Measurements from ENCODE around the gene JMJD7.

Gene JMJD7

DNA sequence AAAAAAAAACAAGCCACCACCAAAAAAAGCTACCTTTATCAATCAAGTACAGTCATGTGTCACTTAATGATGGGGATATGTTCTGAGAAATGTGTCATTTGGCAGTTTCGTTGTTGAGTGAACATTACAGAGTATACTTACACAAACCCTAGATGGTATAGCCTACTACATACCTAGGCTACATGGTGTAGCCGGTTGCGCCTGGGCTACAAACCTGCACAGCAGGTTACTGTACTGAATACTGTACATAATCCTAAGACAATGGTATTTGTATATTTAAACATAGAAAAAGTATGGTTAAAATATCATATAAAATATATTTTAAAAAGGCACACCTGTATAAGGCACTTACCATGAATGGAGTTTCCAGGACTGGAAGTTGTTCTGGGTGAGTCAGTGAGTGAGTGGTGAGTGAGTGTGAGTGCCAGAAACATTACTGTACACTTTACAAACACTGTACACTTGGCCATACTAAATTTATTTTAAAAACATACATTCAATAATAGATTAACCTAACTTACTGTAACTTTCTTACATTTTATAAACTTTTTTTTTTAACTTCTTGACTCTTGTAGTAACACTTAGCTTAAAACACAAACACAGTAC is 25.9 kb upstream of the JMJD7 start:
- Histone ChIP-seq H3K4me1 (ENCODE audit: control insufficient read depth, insufficient read depth, low read length) (no peaks in the 10 kb centered on the region), H3K36me3 (ENCODE audit: control insufficient read depth, insufficient read depth, low read length) (no peaks in the 10 kb centered on the region), H3K9ac (ENCODE audit: low read depth, low read length) (no peak overlapping the region), H3K27me3 (ENCODE audit: control insufficient read depth, insufficient read depth, low read length) (no peaks in the 10 kb centered on the region), H3K9me3 (ENCODE audit: control insufficient read depth, insufficient read depth, low read length) (no peaks in the 10 kb centered on the region), H3K4me3 (ENCODE audit: low read depth, low read length) (no peak overlapping the region), H3K27ac (ENCODE audit: low read depth, low read length) (no peak overlapping the region)

DNA sequence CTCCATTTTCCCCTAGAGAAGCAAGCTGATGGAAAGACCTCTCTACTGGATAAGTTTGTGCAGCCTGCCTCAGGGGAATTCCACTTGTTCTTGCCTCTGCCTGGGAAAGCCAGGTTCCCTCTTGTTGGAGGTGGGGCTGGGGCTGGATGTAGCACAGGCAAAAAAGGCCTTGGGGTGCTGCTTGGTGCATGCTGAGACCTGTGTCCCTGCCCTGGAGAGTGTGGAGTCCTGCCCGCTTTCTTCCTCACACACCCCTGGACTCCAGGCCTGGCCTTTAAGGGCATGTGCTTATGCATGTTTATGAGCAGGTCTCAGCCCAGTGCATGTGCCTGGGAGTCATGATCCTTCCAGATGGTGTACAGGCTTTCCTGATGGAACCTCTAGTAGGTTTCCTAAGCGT is 23.5 kb upstream of the JMJD7 start:
- H3K27ac ChIP-seq (ENCODE audit: low read depth, low read length) = no peak overlapping the region
- H3K9ac ChIP-seq (ENCODE audit: low read depth, low read length) = no peak overlapping the region
- H3K4me3 ChIP-seq (ENCODE audit: low read depth, low read length) = no peak overlapping the region
- no peaks in the 10 kb centered on the region for H3K4me1 ChIP-seq (ENCODE audit: control insufficient read depth, insufficient read depth, low read length)
- H3K36me3 ChIP-seq (ENCODE audit: control insufficient read depth, insufficient read depth, low read length) = no peaks in the 10 kb centered on the region
- no peaks in the 10 kb centered on the region for H3K27me3 ChIP-seq (ENCODE audit: control insufficient read depth, insufficient read depth, low read length)
- H3K9me3 ChIP-seq (ENCODE audit: control insufficient read depth, insufficient read depth, low read length) = no peaks in the 10 kb centered on the region

DNA sequence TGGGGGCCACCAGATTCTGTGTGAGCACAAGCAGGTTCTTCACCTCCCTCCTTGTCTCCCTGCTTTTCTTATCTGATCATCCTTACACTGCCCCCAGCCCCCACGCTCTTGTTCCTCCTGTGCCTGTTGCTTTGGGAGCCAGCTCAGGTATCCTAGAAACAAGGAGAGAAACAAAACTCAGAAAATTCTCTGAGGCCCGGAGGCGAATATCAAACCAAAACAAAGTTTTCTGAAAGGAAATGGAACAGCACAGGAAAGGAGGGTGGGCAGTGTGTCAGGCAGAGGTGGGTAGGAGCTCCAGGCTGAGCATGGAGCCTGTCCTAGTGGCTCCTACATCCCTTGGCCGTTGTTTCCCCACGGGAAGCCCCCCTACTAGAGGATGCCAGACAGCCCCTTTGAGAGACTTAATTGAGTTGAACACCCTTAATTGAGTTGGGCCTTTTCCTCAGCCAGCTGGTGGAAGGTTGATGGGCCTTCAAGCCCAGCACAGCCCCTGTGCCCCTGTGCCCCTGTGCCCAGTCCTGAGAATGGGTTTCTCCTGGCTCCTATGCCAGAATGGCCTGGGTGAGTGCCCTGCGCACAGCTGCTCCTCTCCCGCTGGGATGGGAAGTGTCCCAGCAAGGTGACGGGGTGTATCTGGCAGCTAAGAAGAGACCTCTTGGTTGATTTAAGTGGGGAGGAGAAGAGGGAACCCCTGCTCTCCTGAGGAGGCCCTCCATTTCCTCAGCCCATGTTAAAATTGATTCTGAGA is 22.8 kb upstream of the JMJD7 start:
- no peak overlapping the region for H3K9ac ChIP-seq (ENCODE audit: low read depth, low read length)
- no peaks in the 10 kb centered on the region for H3K9me3 ChIP-seq (ENCODE audit: control insufficient read depth, insufficient read depth, low read length)
- no peaks in the 10 kb centered on the region for H3K36me3 ChIP-seq (ENCODE audit: control insufficient read depth, insufficient read depth, low read length)
- no peaks in the 10 kb centered on the region for H3K27me3 ChIP-seq (ENCODE audit: control insufficient read depth, insufficient read depth, low read length)
- no peaks in the 10 kb centered on the region for H3K4me1 ChIP-seq (ENCODE audit: control insufficient read depth, insufficient read depth, low read length)
- no peak overlapping the region for H3K27ac ChIP-seq (ENCODE audit: low read depth, low read length)
- H3K4me3 ChIP-seq (ENCODE audit: low read depth, low read length) = no peak overlapping the region

DNA sequence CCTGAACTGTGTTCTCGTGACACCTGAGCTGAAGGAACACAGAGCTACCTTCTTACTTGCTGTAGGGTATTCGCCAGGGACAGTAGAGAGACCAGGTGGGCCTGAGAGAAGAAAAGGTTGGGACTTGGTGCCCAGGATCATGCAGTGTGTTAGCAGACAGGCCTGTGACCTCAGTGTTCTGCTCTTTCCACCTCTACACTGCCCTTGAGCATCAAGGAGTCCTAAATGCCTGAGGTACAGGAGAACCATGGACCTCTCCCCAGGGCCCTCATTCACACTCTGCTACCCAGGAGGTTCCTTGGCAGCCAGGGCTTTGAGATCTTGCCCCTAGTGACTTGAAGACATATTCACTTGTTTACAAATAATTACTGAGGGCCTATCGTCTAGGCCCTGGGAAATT is 22.2 kb upstream of the JMJD7 start:
- H3K27ac ChIP-seq (ENCODE audit: low read depth, low read length) = no peak overlapping the region
- no peak overlapping the region for H3K4me3 ChIP-seq (ENCODE audit: low read depth, low read length)
- H3K36me3 ChIP-seq (ENCODE audit: control insufficient read depth, insufficient read depth, low read length) = no peaks in the 10 kb centered on the region
- H3K4me1 ChIP-seq (ENCODE audit: control insufficient read depth, insufficient read depth, low read length) = no peaks in the 10 kb centered on the region
- no peaks in the 10 kb centered on the region for H3K27me3 ChIP-seq (ENCODE audit: control insufficient read depth, insufficient read depth, low read length)
- no peaks in the 10 kb centered on the region for H3K9me3 ChIP-seq (ENCODE audit: control insufficient read depth, insufficient read depth, low read length)
- no peak overlapping the region for H3K9ac ChIP-seq (ENCODE audit: low read depth, low read length)

DNA sequence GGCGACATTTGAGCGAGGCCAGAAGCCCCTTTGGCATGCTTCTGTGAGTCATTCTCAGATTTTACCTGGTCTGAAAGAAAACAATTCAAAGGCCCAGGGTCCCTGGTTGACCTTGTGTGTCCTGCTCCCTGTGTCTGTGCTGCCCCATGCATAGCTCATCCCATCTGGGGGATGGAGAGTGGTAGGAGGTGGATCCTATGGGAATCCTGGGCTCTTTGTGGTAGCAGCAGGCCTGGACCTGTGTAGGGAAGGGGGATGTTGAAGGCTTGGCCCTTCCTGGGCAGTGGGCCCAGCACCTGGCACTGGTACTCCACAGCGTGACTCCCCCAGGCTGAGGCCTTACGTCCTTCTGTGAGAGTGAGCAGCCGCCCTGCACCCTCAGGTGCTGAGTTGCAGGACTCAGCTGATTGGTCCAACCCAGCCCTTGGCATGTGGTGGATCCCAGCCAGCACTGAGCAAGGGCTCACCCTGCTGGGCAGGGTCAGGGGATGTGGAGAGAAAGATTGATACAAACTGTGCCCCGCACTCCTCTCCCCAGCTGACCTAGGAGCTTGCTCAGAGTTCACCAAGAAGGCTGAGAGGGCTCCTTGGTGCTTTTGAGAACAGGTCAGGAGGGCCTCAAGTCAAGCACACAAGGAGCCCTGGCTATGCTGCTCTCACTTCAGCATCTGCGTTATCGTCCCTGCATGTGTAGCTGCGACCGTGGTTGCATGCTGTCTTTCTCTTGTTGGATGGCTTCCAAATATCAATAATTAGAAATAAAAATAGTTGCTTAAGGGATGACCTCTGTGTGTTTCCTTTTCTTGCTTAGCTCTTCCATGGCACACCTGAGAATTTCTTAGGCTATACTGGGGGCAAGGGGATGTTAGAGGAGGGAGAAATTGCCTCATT is 21.4 kb upstream of the JMJD7 start:
- Histone ChIP-seq H3K9ac (ENCODE audit: low read depth, low read length) (no peak overlapping the region), H3K9me3 (ENCODE audit: control insufficient read depth, insufficient read depth, low read length) (no peaks in the 10 kb centered on the region), H3K4me1 (ENCODE audit: control insufficient read depth, insufficient read depth, low read length) (peaks cover 5% of the 10 kb centered on the region; the same call in 1 of the 2 replicates), H3K27ac (ENCODE audit: low read depth, low read length) (no peak overlapping the region), H3K36me3 (ENCODE audit: control insufficient read depth, insufficient read depth, low read length) (no peaks in the 10 kb centered on the region), H3K27me3 (ENCODE audit: control insufficient read depth, insufficient read depth, low read length) (no peaks in the 10 kb centered on the region), H3K4me3 (ENCODE audit: low read depth, low read length) (no peak overlapping the region)

DNA sequence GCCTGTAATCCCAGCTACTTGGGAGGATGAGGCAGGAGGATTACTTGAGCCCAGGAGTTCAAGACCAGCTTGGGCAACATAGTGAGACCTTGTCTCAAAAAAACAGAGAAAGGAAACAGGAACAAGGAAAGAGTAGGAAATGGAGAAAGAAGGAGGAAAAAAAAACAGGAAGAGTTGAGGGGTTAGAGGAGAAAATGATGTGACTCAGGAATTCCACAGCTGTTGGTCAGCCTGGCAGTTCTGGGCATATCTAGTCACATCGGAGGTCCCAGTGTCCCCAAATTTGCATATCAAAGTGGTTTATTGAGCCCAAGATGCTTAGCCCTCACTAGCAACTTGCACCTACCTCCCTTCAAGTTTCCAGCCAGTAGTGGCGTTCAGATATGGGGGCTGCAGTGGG is 18.8 kb upstream of the JMJD7 start:
- Histone ChIP-seq H3K27ac (ENCODE audit: low read depth, low read length) (no peak overlapping the region), H3K9ac (ENCODE audit: low read depth, low read length) (no peak overlapping the region), H3K4me3 (ENCODE audit: low read depth, low read length) (no peak overlapping the region), H3K9me3 (ENCODE audit: control insufficient read depth, insufficient read depth, low read length) (no peaks in the 10 kb centered on the region), H3K27me3 (ENCODE audit: control insufficient read depth, insufficient read depth, low read length) (no peaks in the 10 kb centered on the region), H3K4me1 (ENCODE audit: control insufficient read depth, insufficient read depth, low read length) (peaks cover 5% of the 10 kb centered on the region; the same call in 1 of the 2 replicates), H3K36me3 (ENCODE audit: control insufficient read depth, insufficient read depth, low read length) (no peaks in the 10 kb centered on the region; the same call in none of the 2 replicates)

DNA sequence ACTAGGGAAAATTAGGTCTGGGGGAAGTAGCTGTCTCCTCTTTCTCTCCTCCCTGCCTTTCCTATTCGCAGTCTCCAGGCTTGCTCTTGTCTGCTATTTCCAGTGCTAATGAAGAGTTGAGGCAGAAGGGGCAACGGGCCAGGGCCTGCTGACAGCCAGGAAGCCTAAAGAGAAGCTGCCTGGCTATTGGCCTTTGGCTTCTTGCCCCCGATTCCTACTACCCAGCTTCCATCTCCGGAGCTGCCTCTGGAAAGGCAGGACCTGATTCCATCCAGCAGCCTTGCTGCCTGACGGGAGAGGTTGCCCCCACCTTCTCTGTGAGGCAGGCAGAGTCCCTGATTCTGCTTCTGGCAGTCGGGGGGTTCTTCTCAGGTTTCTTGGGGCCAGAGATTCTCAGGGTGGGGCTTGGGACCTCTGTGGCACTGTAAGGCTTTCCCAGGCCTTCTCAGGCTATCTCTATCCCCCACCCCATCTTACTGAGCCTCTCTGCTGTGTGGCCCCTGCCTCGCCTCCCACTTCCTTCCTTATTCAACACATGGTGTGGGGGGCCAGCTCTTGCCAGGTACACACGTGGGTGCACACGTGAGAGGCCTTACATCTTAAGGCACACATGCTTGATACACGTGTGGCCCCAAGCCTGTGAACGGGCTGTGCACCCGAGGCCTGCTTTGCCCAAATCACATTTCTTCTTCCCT is 18.2 kb upstream of the JMJD7 start:
- no peak overlapping the region for H3K9ac ChIP-seq (ENCODE audit: low read depth, low read length)
- H3K27ac ChIP-seq (ENCODE audit: low read depth, low read length) = no peak overlapping the region

DNA sequence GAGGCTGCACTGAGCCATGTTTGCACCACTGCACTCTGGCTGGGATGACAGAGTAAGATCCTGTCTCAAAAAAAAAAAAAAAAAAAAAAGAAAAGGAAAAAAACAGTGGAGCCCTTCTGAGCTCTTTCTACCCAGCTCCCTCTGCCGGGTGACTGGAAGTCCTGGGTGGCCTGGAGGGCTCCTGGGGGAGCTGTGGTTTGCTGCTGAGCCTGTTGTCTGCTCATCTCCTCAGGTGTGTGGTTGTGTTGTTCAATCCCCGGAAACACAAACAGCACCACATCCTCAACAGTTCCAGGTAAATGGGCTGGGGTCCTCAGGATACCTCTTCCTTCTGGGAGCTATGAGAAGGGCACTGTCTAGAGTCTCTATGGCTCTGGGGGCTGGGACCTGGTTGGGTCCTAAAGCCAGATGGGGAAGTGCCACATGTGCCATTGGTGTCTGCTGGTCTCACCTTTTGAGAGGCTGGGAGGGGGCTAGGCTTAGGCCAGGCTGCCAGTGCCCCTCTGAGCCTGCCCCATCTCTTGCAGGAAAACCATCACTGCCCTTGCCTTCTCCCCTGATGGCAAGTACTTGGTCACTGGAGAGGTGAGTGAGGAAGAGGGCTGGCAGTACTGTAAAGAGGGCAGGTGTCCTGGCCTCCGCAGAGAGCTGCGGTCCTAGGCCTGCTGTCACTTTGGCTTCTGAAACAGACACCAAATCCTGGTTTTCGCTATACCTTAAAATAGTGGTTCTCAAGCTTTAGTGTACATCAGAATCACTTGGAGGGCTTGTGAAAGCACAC is 17.1 kb upstream of the JMJD7 start:
- Histone ChIP-seq H3K9ac (ENCODE audit: low read depth, low read length) (no peak overlapping the region), H3K9me3 (ENCODE audit: control insufficient read depth, insufficient read depth, low read length) (no peaks in the 10 kb centered on the region), H3K36me3 (ENCODE audit: control insufficient read depth, insufficient read depth, low read length) (no peaks in the 10 kb centered on the region; the same call in none of the 2 replicates), H3K4me3 (ENCODE audit: low read depth, low read length) (no peak overlapping the region), H3K27ac (ENCODE audit: low read depth, low read length) (no peak overlapping the region), H3K27me3 (ENCODE audit: control insufficient read depth, insufficient read depth, low read length) (no peaks in the 10 kb centered on the region), H3K4me1 (ENCODE audit: control insufficient read depth, insufficient read depth, low read length) (peaks cover 5% of the 10 kb centered on the region; the same call in 1 of the 2 replicates)

More for the DNA sequence above, 18.2 kb upstream of the JMJD7 start:
- Histone ChIP-seq H3K9me3 (ENCODE audit: control insufficient read depth, insufficient read depth, low read length) (no peaks in the 10 kb centered on the region), H3K4me3 (ENCODE audit: low read depth, low read length) (no peak overlapping the region), H3K36me3 (ENCODE audit: control insufficient read depth, insufficient read depth, low read length) (no peaks in the 10 kb centered on the region; the same call in none of the 2 replicates), H3K27me3 (ENCODE audit: control insufficient read depth, insufficient read depth, low read length) (no peaks in the 10 kb centered on the region), H3K4me1 (ENCODE audit: control insufficient read depth, insufficient read depth, low read length) (peaks cover 5% of the 10 kb centered on the region; the same call in 1 of the 2 replicates)

DNA sequence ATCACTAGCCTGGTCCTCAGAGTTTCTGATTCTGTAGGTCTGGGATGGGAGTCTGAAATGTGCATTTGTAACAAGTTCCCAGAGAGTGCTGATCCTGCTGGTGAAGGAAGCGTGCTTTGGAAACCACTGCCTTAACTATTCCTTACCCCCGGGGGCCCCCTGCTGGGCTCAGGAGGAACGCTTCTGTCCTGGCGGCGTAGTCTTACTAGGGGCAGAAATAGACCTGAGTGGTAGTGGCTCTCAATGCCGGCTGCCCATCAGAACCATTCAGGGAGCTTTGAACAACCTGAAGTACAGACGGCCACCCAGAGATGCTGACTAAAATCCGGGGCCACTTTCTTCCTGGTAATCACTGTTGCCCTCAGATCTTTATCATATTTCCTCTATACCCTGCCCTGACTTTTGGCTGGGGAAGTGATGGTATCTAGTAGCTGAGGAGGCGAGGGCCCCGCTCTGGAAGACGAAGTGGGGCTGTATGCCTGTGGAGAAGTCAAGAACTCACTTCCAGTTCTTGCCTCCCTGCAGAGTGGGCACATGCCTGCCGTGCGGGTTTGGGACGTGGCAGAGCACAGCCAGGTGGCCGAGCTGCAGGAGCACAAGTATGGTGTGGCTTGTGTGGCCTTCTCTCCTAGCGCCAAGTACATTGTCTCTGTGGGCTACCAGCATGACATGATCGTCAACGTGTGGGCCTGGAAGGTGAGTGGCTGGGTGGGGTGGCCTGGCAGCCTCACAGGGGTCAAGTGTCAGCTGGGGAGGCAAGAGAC is 16.3 kb upstream of the JMJD7 start:
- H3K9me3 ChIP-seq (ENCODE audit: control insufficient read depth, insufficient read depth, low read length) = no peaks in the 10 kb centered on the region
- peaks cover 5% of the 10 kb centered on the region; the same call in 1 of the 2 replicates for H3K4me1 ChIP-seq (ENCODE audit: control insufficient read depth, insufficient read depth, low read length)
- H3K27me3 ChIP-seq (ENCODE audit: control insufficient read depth, insufficient read depth, low read length) = no peaks in the 10 kb centered on the region
- no peak overlapping the region for H3K9ac ChIP-seq (ENCODE audit: low read depth, low read length)
- H3K27ac ChIP-seq (ENCODE audit: low read depth, low read length) = no peak overlapping the region
- H3K4me3 ChIP-seq (ENCODE audit: low read depth, low read length) = no peak overlapping the region
- no peaks in the 10 kb centered on the region; the same call in none of the 2 replicates for H3K36me3 ChIP-seq (ENCODE audit: control insufficient read depth, insufficient read depth, low read length)

Data from HUES48 (cell line).